Measurements from ENCODE around the gene ACOT9. TPM values are rescaled to one million over a fixed set of nuclear protein-coding genes. Genes with fewer than 3 reads are reported as not detected.

The ACOT9 gene
- total RNA-seq, 1 experiment from 2014 or later: 35.1 TPM

- H3K9me3 ChIP-seq: no peaks in the 10 kb centered on the region
- H3K36me3 ChIP-seq (ENCODE audit: control insufficient read depth, insufficient read depth, low read length): no peaks in the 10 kb centered on the region
- intact Hi-C loops (cut with micrococcal nuclease; ENCODE audit: unreplicated experiment): no loop called here
- no peak for TF ChIP-seq CTCF (IDR thresholded peaks at IDR 0.05; ENCODE audit: insufficient read depth in 1 of 2, low read depth in 1 of 2, low read length in 1 of 2, severe bottlenecking in 1 of 2, unreplicated experiment in 1 of 2)
- no peaks in the 10 kb centered on the region for H3K4me1 Mint-ChIP-seq (ENCODE audit: low read depth, unreplicated experiment)
- CTCF ChIA-PET: no interaction called here
- BruUV-seq (replicated peaks): no TSS peak
- H3K36me3 Mint-ChIP-seq (ENCODE audit: insufficient read depth, unreplicated experiment): peaks cover 47% of the 10 kb centered on the region
- H3K4me3 ChIP-seq (ENCODE audit: low read depth, low read length): no peak overlapping the region
- H3K9me3 Mint-ChIP-seq (ENCODE audit: unreplicated experiment): no peaks in the 10 kb centered on the region
- H3K27me3 ChIP-seq (replicated peaks; ENCODE audit: control insufficient read depth, insufficient read depth, low read length): no peaks in the 10 kb centered on the region
- no peaks in the 10 kb centered on the region for H3K4me1 ChIP-seq
- H3K27me3 Mint-ChIP-seq (ENCODE audit: insufficient read depth, unreplicated experiment): no peaks in the 10 kb centered on the region
- H3K27ac Mint-ChIP-seq (ENCODE audit: unreplicated experiment): no peak overlapping the region
- POLR2A ChIA-PET: no interaction called here
- DNase-seq: no peak
- H3K4me3 Mint-ChIP-seq (ENCODE audit: unreplicated experiment): no peak overlapping the region
Measured at GRCh38 chrX:23705235-23705634, 37.8 kb downstream of the ACOT9 start.

DNA sequence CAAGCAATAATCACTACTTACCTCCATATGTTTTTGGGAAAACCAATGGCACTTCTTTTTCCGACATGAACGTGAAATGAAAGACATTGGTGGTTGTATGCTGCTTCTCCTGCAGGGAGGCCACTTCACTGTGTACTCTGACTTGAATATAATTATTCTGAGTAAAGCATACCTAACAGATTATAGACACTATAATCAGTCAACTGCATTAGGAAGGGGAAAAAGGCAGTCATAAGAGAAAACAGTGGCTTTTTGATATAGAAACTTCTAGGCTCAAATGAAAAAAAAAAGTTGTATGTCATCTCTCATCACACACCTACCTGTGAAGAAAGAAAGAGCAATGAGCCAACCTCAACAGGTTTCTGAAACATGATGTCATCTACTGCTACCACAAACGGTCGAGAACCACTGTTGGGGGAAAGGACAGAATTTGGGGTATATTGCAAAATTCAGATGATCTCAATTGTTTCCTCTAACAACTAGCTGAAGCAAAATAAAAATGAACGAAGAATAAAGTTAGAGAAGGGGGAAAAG, 38.3 kb downstream of the ACOT9 start:
- Mint-ChIP-seq H3K4me1 (ENCODE audit: low read depth, unreplicated experiment) (no peaks in the 10 kb centered on the region), H3K4me3 (ENCODE audit: unreplicated experiment) (no peak overlapping the region), H3K36me3 (ENCODE audit: insufficient read depth, unreplicated experiment) (peaks cover 43% of the 10 kb centered on the region), H3K9me3 (ENCODE audit: unreplicated experiment) (no peaks in the 10 kb centered on the region), H3K27ac (ENCODE audit: unreplicated experiment) (no peak overlapping the region), H3K27me3 (ENCODE audit: insufficient read depth, unreplicated experiment) (no peaks in the 10 kb centered on the region)
- Histone ChIP-seq H3K4me1 (no peaks in the 10 kb centered on the region), H3K4me3 (ENCODE audit: low read depth, low read length) (no peak overlapping the region), H3K9me3 (no peaks in the 10 kb centered on the region), H3K36me3 (ENCODE audit: control insufficient read depth, insufficient read depth, low read length) (no peaks in the 10 kb centered on the region), H3K27me3 (replicated peaks; ENCODE audit: control insufficient read depth, insufficient read depth, low read length) (no peaks in the 10 kb centered on the region)
- ChIA-PET CTCF (no interaction called here), POLR2A (no interaction called here)
- TF ChIP-seq CTCF (IDR thresholded peaks at IDR 0.05; ENCODE audit: insufficient read depth in 1 of 2, low read depth in 1 of 2, low read length in 1 of 2, severe bottlenecking in 1 of 2, unreplicated experiment in 1 of 2): no peak
- intact Hi-C loops (cut with micrococcal nuclease; ENCODE audit: unreplicated experiment): no loop called here
- BruUV-seq (replicated peaks): no TSS peak
- no peak for DNase-seq

GRCh38 chrX:23699636-23700194, 43.4 kb downstream of the ACOT9 start:
- H3K4me3 Mint-ChIP-seq (ENCODE audit: unreplicated experiment): no peak overlapping the region
- H3K4me1 Mint-ChIP-seq (ENCODE audit: low read depth, unreplicated experiment): no peaks in the 10 kb centered on the region
- H3K4me1 ChIP-seq: no peaks in the 10 kb centered on the region
- no peaks in the 10 kb centered on the region for H3K9me3 ChIP-seq
- no peak overlapping the region for H3K4me3 ChIP-seq (ENCODE audit: low read depth, low read length)
- no peak for DNase-seq
- H3K9me3 Mint-ChIP-seq (ENCODE audit: unreplicated experiment): no peaks in the 10 kb centered on the region
- no peaks in the 10 kb centered on the region for H3K36me3 ChIP-seq (ENCODE audit: control insufficient read depth, insufficient read depth, low read length)
- TF ChIP-seq CTCF (IDR thresholded peaks at IDR 0.05; ENCODE audit: insufficient read depth in 1 of 2, low read depth in 1 of 2, low read length in 1 of 2, severe bottlenecking in 1 of 2, unreplicated experiment in 1 of 2): no peak
- no TSS peak for BruUV-seq (replicated peaks)
- intact Hi-C loops (cut with micrococcal nuclease; ENCODE audit: unreplicated experiment): loop anchor here (5.0 kb wide), 1 partner anchor 43 kb away; the partner anchor contains the start of gene ACOT9
- H3K27me3 ChIP-seq (replicated peaks; ENCODE audit: control insufficient read depth, insufficient read depth, low read length): no peaks in the 10 kb centered on the region
- POLR2A ChIA-PET: interaction anchor here (0.6 kb wide), 1 partner anchor 85 kb away, joined by 4 read pairs; no protein-coding TSS in a partner anchor
- peaks cover 21% of the 10 kb centered on the region for H3K36me3 Mint-ChIP-seq (ENCODE audit: insufficient read depth, unreplicated experiment)
- H3K27ac Mint-ChIP-seq (ENCODE audit: unreplicated experiment): no peak overlapping the region
- CTCF ChIA-PET: interaction anchor here (0.6 kb wide), 1 partner anchor 203 kb away, joined by 3 read pairs; no protein-coding TSS in a partner anchor
- H3K27me3 Mint-ChIP-seq (ENCODE audit: insufficient read depth, unreplicated experiment): no peaks in the 10 kb centered on the region

Data from Caco-2 (cell line).